Spleen (tissue), 7 donors: ENCODE results near the gene OPN3.

Source experiments
- POLR2A ChIP-seq, 3 donors: fragments of 450-650 bp; IDR thresholded peaks; one replicate each; pipeline ENCODE4 v1.5.1; 2017; ENCODE audit warnings: antibody characterized with exemption in 3 of 3, mild to moderate bottlenecking in 1 of 3
- POLR2AphosphoS5 ChIP-seq, 3 donors: sonication (generic); formaldehyde crosslinking; IDR thresholded peaks; one replicate each; pipeline ENCODE4 v1.5.1; 2017; ENCODE audit warnings: antibody characterized with exemption in 3 of 3
- TF ChIP-seq, protein P1 (sequence below), 11 experiments: fragments of 200-600 bp in 7 of 11; fragments of 450-650 bp in 4 of 11; sonication (generic) in 4 of 11; IDR thresholded peaks in 8 of 11; conservative IDR thresholded peaks in 3 of 11; 1 replicate in 7 of 11; 2 replicates in 4 of 11; pipeline versions ENCODE4 v1.4.0 to v1.8.0; 2016 to 2021; ENCODE audit warnings: antibody characterized with exemption in 11 of 11, inconsistent platforms in 4 of 11, mild to moderate bottlenecking in 1 of 11
- donor health status: DM: no; HTN: no; CAD: no; lungs with moderate emphysema.
- donor health status: DM: no; HTN: no; CAD: no.
- donor health status: DM: no; HTN: no; CAD: no.

DNA sequence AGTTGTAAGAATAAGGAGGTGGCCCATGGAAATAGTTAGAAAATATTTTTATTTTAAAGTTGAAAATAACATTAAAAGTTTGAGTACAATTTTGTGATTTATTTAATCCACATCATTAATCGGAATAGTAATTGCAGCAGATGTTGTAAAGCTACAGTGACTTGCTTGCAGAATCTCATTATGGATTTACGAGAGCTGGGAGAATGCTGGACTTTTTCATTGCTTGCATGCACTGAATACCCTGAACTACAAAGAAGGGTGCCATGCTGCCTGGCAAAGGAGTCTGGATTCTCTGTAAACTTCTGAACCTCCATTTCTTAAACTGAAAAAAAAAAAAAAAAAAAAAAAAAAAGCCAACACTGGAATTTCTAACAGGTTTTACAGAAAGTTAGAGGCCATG is 38.4 kb upstream of the OPN3 start:
- TF ChIP-seq, protein P1, sequence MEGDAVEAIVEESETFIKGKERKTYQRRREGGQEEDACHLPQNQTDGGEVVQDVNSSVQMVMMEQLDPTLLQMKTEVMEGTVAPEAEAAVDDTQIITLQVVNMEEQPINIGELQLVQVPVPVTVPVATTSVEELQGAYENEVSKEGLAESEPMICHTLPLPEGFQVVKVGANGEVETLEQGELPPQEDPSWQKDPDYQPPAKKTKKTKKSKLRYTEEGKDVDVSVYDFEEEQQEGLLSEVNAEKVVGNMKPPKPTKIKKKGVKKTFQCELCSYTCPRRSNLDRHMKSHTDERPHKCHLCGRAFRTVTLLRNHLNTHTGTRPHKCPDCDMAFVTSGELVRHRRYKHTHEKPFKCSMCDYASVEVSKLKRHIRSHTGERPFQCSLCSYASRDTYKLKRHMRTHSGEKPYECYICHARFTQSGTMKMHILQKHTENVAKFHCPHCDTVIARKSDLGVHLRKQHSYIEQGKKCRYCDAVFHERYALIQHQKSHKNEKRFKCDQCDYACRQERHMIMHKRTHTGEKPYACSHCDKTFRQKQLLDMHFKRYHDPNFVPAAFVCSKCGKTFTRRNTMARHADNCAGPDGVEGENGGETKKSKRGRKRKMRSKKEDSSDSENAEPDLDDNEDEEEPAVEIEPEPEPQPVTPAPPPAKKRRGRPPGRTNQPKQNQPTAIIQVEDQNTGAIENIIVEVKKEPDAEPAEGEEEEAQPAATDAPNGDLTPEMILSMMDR (IDR thresholded peaks at IDR 0.05 in 8 of 11, conservative IDR thresholded peaks at IDR 0.05 in 3 of 11): no peak
- TF ChIP-seq POLR2AphosphoS5 (IDR thresholded peaks at IDR 0.05): no peak
- TF ChIP-seq POLR2A (IDR thresholded peaks at IDR 0.05): no peak
